ENCODE data around the gene RAB23.

GRCh38 chr6:57263739-57264138 lies 41.6 kb upstream of the RAB23 start:
- TF ChIP-seq GATA2 (IDR thresholded peaks at IDR 0.05; ENCODE audit: low read depth, low read length), result no peak
- TF ChIP-seq GATA3 (IDR thresholded peaks at IDR 0.05; ENCODE audit: low read depth, low read length), result no peak

Measured in SH-SY5Y (cell line).